GM12878 (cell line): ENCODE data around the gene CDC42SE2. TPM values are rescaled to one million over a fixed set of nuclear protein-coding genes. Genes with fewer than 3 reads are reported as not detected.

ENCODE experiments used
- E2F4 ChIP-seq: IDR thresholded peaks from 2 replicates; pipeline ENCODE4 v1.6.1; 2012; ENCODE audit warnings: low read depth, low read length, improper control_type of control experiment
- E4F1 ChIP-seq: fragments of 450-650 bp; IDR thresholded peaks from 2 replicates; pipeline ENCODE4 v1.6.1; 2018; ENCODE audit warnings: borderline replicate concordance, mild to moderate bottlenecking; ENCODE audit not compliant: partially characterized antibody
- KDM1A ChIP-seq: fragments of 200-600 bp; sonication (generic); IDR thresholded peaks from 2 replicates; pipeline ENCODE4 v1.6.1; 2016; ENCODE audit warnings: borderline replicate concordance
- NFIC ChIP-seq: IDR thresholded peaks from 2 replicates; pipeline ENCODE4 v1.6.1; 2012; ENCODE audit warnings: low read depth, mild to moderate bottlenecking, inconsistent platforms, low read length, moderate library complexity
- NRF1 ChIP-seq: conservative IDR thresholded peaks from 2 replicates; pipeline ENCODE4 v1.6.1; 2011; ENCODE audit warnings: mild to moderate bottlenecking, low read depth, low read length, improper control_type of control experiment
- PAX8 ChIP-seq: fragments of 450-650 bp; IDR thresholded peaks from 2 replicates; pipeline ENCODE4 v1.6.1; 2017; ENCODE audit warnings: mild to moderate bottlenecking, moderate library complexity
- PRDM15 ChIP-seq: fragments of 450-650 bp; formaldehyde crosslinking; IDR thresholded peaks from 2 replicates; pipeline ENCODE4 v1.4.0; 2020; ENCODE audit warnings: mild to moderate bottlenecking, moderate library complexity
- REST ChIP-seq: IDR thresholded peaks from 2 replicates; pipeline ENCODE4 v1.6.1; 2012; ENCODE audit warnings: mild to moderate bottlenecking, low read depth, low read length
- TAF1 ChIP-seq: IDR thresholded peaks from 2 replicates; pipeline ENCODE4 v1.6.1; 2011; ENCODE audit warnings: mild to moderate bottlenecking, low read depth, low read length, borderline replicate concordance
- TCF3 ChIP-seq: IDR thresholded peaks from 2 replicates; pipeline ENCODE4 v1.6.1; 2012; ENCODE audit warnings: low read depth, mild to moderate bottlenecking, low read length, borderline replicate concordance; ENCODE audit not compliant: insufficient read depth
- ZBTB40 ChIP-seq: fragments of 450-650 bp; IDR thresholded peaks from 2 replicates; pipeline ENCODE4 v1.6.1; 2016; ENCODE audit warnings: mild to moderate bottlenecking, moderate library complexity, borderline replicate concordance
- ZNF217 ChIP-seq: fragments of 450-650 bp; IDR thresholded peaks from 2 replicates; pipeline ENCODE4 v1.6.1; 2017; ENCODE audit warnings: antibody characterized with exemption, mild to moderate bottlenecking
- ZNF274 ChIP-seq: IDR thresholded peaks from one replicate; pipeline ENCODE4 v1.8.0; 2011; ENCODE audit not compliant: insufficient read length, insufficient read depth
- polyA plus RNA-seq, 11 experiments: library from polyadenylated mRNA; depleted of rRNA in 4 of 11; unstranded in 6 of 11; stranded (reverse) in 5 of 11; fragments of >200 nt; fragmentation: Nextera tagmentation in 4 of 11; fragmentation: Illumina TruSeq in 1 of 11; extraction: Ambion mirVana in 4 of 11; extraction: Trizol in 1 of 11; gene quantifications; 1 replicate in 1 of 11; 2 replicates in 10 of 11; pipeline versions ENCODE4 v1.2.1 to v1.2.3, GENCODE V29; 2011 to 2016; ENCODE audit warnings: inconsistent platforms in 2 of 11, missing spikeins in 2 of 11, low read depth in 1 of 11
- total RNA-seq, 4 experiments: library from RNA; depleted of rRNA in 3 of 4; stranded (reverse); fragments of >200 nt in 3 of 4; fragmentation: Illumina TruSeq in 1 of 4; extraction: Trizol in 1 of 4; gene quantifications; 2 replicates each; pipeline versions ENCODE4 v1.2.1 to v1.2.3, GENCODE V29; 2013 to 2021

CDC42SE2 gene
- total and polyA plus RNA-seq, 10 of the 15 experiments (the other 5 are each of a cell fraction or from before 2014, with no cell fraction given) = 57.0 to 148 (median 80.3) TPM

GRCh38 chr5:131224387-131225201, 39.3 kb upstream of the CDC42SE2 start (continued):
- TF ChIP-seq PRDM15 (CRISPR knock-in tag) (no peak), KDM1A (no peak), ZNF274 (no peak), E2F4 (no peak), TCF3 (peak; percentile 96), ZNF217 (peak; percentile 74), ZBTB40 (no peak), E4F1 (no peak), REST (no peak), TAF1 (peak; percentile 53), NFIC (peak; percentile 99), NRF1 (no peak), PAX8 (no peak)
